Upper lobe of left lung (tissue), 6 donors: ENCODE measurements around the gene GABRR3. TPM values are rescaled to one million over a fixed set of nuclear protein-coding genes. Genes with fewer than 3 reads are reported as not detected.

Experiments
- ATAC-seq, 2 donors: fragments of 200-7000 bp; cut with Tn5 transposase; one replicate each; pipeline ENCODE4 v1.9.1; 2022; ENCODE audit warnings: mild to moderate bottlenecking in 2 of 2, moderate library complexity in 2 of 2; ENCODE audit not compliant: low FRiP score in 2 of 2
- DNase-seq, 2 donors: peaks; one replicate each; pipeline ENCODE4 v3.0.0-alpha.2; 2019 to 2020
- H3K27ac ChIP-seq, 4 donors: fragments of 200-600 bp; sonication (generic); one replicate each; pipeline ENCODE4 v1.5.1; 2016 to 2019
- H3K27me3 ChIP-seq, 4 donors: fragments of 200-600 bp; sonication (generic); one replicate each; pipeline ENCODE4 v1.5.1; 2017 to 2019
- H3K36me3 ChIP-seq, 4 donors: fragments of 200-600 bp; sonication (generic); one replicate each; pipeline ENCODE4 v1.5.1; 2016 to 2019
- H3K4me1 ChIP-seq, 4 donors: fragments of 200-600 bp; sonication (generic); one replicate each; pipeline ENCODE4 v1.5.1; 2018 to 2019
- H3K4me3 ChIP-seq, 4 donors: fragments of 200-600 bp; sonication (generic); one replicate each; pipeline ENCODE4 v1.5.1; 2017 to 2019; ENCODE audit warnings: mild to moderate bottlenecking in 2 of 4, moderate library complexity in 1 of 4
- H3K9me3 ChIP-seq, 4 donors: fragments of 200-600 bp; sonication (generic); one replicate each; pipeline ENCODE4 v1.5.1; 2018 to 2019
- EP300 ChIP-seq, 4 donors: sonication (generic); formaldehyde crosslinking; IDR thresholded peaks; one replicate each; pipeline ENCODE4 v1.5.1; 2017; ENCODE audit warnings: antibody characterized with exemption in 4 of 4, control low read depth in 2 of 4
- POLR2A ChIP-seq, 4 donors: fragments of 450-650 bp; IDR thresholded peaks; one replicate each; pipeline ENCODE4 v1.5.1; 2016 to 2017; ENCODE audit warnings: antibody characterized with exemption in 4 of 4, mild to moderate bottlenecking in 2 of 4
- POLR2AphosphoS5 ChIP-seq, 2 donors: sonication (generic); formaldehyde crosslinking; IDR thresholded peaks; one replicate each; pipeline ENCODE4 v1.5.1; 2017; ENCODE audit warnings: antibody characterized with exemption in 2 of 2
- WGBS, 2 donors: methylation state at CpG; one replicate each; pipeline ENCODE4 v1.1.5; 2017 to 2018; 5-methylcytosine and 5-hydroxymethylcytosine counted together
- total RNA-seq, 6 donors: library from RNA; depleted of rRNA in 4 of 6; stranded (reverse); fragments of >200 nt in 4 of 6; gene quantifications; one replicate each; pipeline versions ENCODE4 v1.1.0 to v1.2.1, GENCODE V29; 2016 to 2021
- TF ChIP-seq, protein P1 (sequence below), 6 experiments: fragments of 450-650 bp in 4 of 6; fragments of 200-600 bp in 2 of 6; sonication (generic) in 2 of 6; IDR thresholded peaks; one replicate each; pipeline ENCODE4 v1.5.1; 2016 to 2019; ENCODE audit warnings: antibody characterized with exemption in 6 of 6
- donor health status: DM: no; HTN: no; CAD: no; lungs with moderate emphysema.
- donor health status: DM: no; HTN: yes; CAD: no; lungs with severe emphysema.

The GABRR3 gene
- total RNA-seq, 6 donors from 2014 or later, result not detected

DNA sequence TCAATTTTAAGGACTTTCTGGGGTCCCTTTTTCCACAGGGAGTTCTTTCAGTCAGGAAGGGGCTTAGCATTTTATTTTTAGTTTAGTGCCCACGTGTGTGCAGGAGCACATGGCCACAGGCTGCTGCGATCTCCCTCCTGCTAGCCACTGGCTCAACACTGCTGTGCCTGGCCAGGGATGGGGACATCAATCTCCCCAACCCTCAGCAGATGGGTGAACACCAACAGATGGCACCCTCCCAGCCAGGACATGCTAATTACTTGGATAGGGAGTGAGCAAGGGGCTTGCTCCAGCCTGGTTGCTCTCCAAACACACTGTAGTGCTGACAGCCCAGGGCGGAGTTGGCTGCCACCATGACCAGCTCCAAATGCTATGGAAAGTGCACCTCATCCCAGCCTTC lies 55.5 kb downstream of the GABRR3 start:
- Histone ChIP-seq H3K9me3 (no peaks in the 10 kb centered on the region), H3K4me1 (peaks cover 0 to 11% (median 5%) of the 10 kb centered on the region in 4 donors), H3K27me3 (no peaks in the 10 kb centered on the region), H3K4me3 (no peak overlapping the region), H3K36me3 (no peaks in the 10 kb centered on the region), H3K27ac (no peak overlapping the region)
- WGBS, 2 donors, result 81 to 90% methylated on average over 3 of the region's 3 CpGs
- DNase-seq, result no peak
- TF ChIP-seq POLR2AphosphoS5 (IDR thresholded peaks at IDR 0.05) (no peak), POLR2A (IDR thresholded peaks at IDR 0.05) (no peak), EP300 (IDR thresholded peaks at IDR 0.05) (no peak)
- TF ChIP-seq, protein P1, sequence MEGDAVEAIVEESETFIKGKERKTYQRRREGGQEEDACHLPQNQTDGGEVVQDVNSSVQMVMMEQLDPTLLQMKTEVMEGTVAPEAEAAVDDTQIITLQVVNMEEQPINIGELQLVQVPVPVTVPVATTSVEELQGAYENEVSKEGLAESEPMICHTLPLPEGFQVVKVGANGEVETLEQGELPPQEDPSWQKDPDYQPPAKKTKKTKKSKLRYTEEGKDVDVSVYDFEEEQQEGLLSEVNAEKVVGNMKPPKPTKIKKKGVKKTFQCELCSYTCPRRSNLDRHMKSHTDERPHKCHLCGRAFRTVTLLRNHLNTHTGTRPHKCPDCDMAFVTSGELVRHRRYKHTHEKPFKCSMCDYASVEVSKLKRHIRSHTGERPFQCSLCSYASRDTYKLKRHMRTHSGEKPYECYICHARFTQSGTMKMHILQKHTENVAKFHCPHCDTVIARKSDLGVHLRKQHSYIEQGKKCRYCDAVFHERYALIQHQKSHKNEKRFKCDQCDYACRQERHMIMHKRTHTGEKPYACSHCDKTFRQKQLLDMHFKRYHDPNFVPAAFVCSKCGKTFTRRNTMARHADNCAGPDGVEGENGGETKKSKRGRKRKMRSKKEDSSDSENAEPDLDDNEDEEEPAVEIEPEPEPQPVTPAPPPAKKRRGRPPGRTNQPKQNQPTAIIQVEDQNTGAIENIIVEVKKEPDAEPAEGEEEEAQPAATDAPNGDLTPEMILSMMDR (IDR thresholded peaks at IDR 0.05), result no peak
- peak in 1 of 2 donors; percentile 26 for ATAC-seq

DNA sequence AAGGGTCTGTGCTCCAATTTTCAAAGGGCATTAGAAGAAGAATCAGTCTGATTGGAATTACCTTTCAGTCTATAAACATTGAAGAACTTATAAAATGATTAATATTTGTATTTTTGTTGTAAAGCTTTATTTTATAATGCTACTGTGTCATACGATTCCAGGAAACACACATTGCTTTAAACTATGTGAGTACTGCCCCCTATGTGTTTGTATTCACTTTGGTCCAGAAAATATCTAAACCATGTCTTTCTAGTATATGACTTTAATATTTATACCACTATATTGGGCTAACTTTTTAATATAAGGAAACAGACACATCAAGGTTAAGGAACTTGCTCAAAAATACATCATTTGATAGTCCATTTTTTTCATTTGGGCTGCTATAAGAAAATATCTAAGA lies 59.6 kb downstream of the GABRR3 start:
- no peaks in the 10 kb centered on the region for H3K27me3 ChIP-seq
- H3K36me3 ChIP-seq, result no peaks in the 10 kb centered on the region
- no peak overlapping the region for H3K4me3 ChIP-seq
- 85 to 89% methylated on average over 1 of the region's 1 CpG for WGBS, 2 donors
- no peak for TF ChIP-seq POLR2A (IDR thresholded peaks at IDR 0.05)
- no peak for TF ChIP-seq POLR2AphosphoS5 (IDR thresholded peaks at IDR 0.05)
- TF ChIP-seq EP300 (IDR thresholded peaks at IDR 0.05), result no peak
- TF ChIP-seq, protein P1 (IDR thresholded peaks at IDR 0.05), result no peak
- DNase-seq, result no peak
- no peak overlapping the region for H3K27ac ChIP-seq
- no peak for ATAC-seq
- H3K9me3 ChIP-seq, result no peaks in the 10 kb centered on the region
- peaks cover 8 to 19% (median 17%) of the 10 kb centered on the region in 4 donors for H3K4me1 ChIP-seq

DNA sequence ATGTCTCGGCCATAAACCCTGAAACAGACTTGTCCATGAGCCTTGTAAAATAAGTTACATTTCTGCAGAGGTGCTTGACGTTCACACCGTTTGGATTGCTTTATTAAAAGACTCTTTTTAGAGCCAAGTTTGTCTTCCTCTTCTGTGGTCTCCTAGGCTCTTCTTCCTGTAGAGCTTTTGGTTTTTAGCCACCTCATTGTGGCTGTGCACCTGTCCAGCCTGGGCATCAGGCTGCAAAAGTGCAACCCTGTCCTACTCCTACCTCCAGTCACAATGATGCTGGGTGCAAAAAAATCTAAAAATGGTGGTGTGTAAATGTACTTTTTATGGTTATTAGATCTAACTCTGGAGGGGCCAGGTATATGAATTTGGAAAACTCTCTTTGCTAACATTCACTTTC lies 60.1 kb downstream of the GABRR3 start:
- DNase-seq (no peak), ATAC-seq (no peak)
- Histone ChIP-seq H3K27ac (no peak overlapping the region), H3K36me3 (no peaks in the 10 kb centered on the region), H3K4me3 (no peak overlapping the region), H3K4me1 (peaks cover 8 to 19% (median 18%) of the 10 kb centered on the region in 4 donors), H3K9me3 (no peaks in the 10 kb centered on the region), H3K27me3 (no peaks in the 10 kb centered on the region)
- WGBS, 2 donors, result 55 to 76% methylated on average over 3 of the region's 3 CpGs
- TF ChIP-seq POLR2AphosphoS5 (IDR thresholded peaks at IDR 0.05) (no peak), EP300 (IDR thresholded peaks at IDR 0.05) (no peak), POLR2A (IDR thresholded peaks at IDR 0.05) (no peak)
- TF ChIP-seq, protein P1 (IDR thresholded peaks at IDR 0.05), result no peak

DNA sequence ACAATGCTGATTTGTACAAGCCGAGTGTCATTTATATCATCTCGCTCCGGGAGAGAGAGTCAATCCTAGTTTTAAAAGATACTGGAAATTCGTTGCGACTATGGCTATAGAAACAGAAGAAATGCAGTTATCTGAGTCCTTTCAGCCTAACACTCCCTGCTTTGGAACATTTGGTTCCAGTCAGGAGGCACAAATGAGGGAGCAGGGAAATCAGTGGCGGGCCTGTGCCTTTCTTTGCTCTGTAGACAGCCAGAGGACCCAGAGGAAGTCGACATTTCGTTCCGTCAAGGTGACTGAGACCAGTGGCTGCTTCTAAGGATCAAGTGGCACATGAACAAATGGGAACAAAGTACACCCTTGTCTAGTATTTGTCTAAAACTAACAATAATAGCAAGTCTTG lies 62.1 kb downstream of the GABRR3 start:
- no peak for ATAC-seq
- Histone ChIP-seq H3K27ac (peak overlapping the region in 2 of 4 donors; percentile 81 to 91), H3K9me3 (no peaks in the 10 kb centered on the region), H3K4me1 (peaks cover 8 to 19% (median 18%) of the 10 kb centered on the region in 4 donors), H3K4me3 (peak overlapping the region in 3 of 4 donors; percentile 95 to 99 (median 96)), H3K36me3 (no peaks in the 10 kb centered on the region), H3K27me3 (no peaks in the 10 kb centered on the region)
- 89 to 98% methylated on average over 9 of the region's 9 CpGs for WGBS, 2 donors
- no peak for DNase-seq
- TF ChIP-seq, protein P1 (IDR thresholded peaks at IDR 0.05), result no peak
- TF ChIP-seq POLR2AphosphoS5 (IDR thresholded peaks at IDR 0.05) (no peak), EP300 (IDR thresholded peaks at IDR 0.05) (no peak), POLR2A (IDR thresholded peaks at IDR 0.05) (no peak)
